A549 treated with CpdA at 1 μM for 4 hours (cell line): ENCODE measurements around the gene TRPM2. TPM values are rescaled to one million over a fixed set of nuclear protein-coding genes. Genes with fewer than 3 reads are reported as not detected.

Experiments
- total RNA-seq: library from RNA; stranded (reverse); fragments of 200-300 nt; extraction: Qiagen RNA extraction; gene quantifications from 5 replicates; pipeline ENCODE4 v1.2.3, GENCODE V29; 2022; ENCODE audit warnings: low read depth

The TRPM2 gene
- total RNA-seq = 6.7 to 10.2 TPM (median 8.8 TPM) in 5 replicates

DNA sequence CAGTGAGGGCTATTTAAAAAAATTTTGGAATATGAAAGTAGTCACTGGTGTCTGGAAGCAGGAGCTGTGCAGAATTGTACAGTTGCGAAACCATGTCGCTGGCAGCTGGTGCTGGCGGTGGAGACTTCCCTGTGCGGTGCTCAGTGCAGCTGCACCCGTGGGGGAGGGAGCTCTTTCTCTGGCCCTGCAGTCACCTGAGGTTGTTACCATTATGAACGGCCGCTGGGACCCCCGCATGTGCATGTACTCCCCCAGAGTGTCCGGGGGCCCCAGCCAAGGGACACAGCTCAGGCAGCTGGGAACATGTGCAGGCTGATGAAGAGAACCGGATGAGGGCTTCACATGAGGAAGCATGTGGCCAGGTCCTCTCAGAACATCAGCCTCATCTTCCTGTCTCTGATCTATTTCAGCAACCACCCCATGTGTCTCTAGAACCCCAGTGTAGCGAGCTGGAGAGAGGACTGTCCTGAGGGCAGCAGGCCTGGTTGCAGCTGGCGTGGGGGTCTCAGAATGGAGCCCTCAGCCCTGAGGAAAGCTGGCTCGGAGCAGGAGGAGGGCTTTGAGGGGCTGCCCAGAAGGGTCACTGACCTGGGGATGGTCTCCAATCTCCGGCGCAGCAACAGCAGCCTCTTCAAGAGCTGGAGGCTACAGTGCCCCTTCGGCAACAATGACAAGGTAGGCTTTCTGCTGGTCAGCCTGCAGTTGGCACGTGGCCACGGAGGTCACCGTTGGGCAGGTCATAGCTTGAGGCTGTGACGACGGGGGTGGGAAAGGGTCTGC lies at the start of gene TRPM2:
TRPM2 (plus strand) TSS at position 431 of the 780 bp plus-strand sequence; CDS start at position 511, 80 bp downstream.

DNA sequence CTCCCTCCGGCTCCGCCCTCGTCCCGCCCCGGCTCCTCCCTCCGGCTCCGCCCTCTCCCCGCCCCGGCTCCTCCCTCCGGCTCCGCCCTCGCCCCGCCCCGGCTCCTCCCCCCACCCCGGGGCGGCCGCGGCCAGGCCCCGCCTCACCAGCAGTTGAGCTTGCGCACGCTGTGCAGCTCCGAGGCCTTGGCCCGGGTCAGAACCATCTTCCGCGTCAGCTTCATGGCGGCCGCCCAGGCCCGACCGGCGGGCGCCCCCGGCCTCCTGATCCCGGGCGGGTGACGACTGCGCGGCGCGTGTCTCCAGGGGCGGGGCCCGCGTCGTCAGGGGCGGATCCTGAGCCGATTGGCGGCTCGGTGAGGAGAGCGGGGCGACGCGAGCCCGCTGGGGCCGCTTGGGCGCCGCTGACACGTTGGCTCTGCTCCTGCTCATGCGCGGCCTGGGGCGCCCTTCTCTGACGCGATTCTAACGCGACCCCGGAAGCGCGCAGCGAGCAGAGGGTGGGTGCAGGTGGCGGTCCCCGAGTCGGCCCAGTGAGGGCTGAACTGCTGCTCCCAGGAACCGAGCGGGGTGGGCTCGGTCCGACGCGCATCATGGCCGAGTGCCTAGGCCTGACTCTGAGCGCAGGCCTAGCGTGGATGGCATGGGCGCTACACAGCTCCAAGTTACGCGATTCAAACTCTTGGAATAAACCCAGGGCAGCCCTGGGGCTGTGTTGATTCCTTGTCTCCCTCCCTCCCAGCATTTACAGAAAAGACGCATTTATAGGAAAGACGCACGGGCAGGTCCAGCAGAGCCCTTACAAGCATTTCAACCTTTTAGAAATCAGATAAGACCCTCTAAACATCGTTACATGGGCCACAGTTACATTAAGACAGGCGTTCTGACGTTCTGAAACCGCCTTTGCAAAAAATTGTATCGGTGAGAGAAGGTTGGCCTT lies 14.2 kb upstream of the TRPM2 start, which contains the start of gene CFAP410:
CFAP410 (minus strand) TSS at position 420 of the 940 bp plus-strand sequence; CDS start at position 224, 196 bp downstream.

DNA sequence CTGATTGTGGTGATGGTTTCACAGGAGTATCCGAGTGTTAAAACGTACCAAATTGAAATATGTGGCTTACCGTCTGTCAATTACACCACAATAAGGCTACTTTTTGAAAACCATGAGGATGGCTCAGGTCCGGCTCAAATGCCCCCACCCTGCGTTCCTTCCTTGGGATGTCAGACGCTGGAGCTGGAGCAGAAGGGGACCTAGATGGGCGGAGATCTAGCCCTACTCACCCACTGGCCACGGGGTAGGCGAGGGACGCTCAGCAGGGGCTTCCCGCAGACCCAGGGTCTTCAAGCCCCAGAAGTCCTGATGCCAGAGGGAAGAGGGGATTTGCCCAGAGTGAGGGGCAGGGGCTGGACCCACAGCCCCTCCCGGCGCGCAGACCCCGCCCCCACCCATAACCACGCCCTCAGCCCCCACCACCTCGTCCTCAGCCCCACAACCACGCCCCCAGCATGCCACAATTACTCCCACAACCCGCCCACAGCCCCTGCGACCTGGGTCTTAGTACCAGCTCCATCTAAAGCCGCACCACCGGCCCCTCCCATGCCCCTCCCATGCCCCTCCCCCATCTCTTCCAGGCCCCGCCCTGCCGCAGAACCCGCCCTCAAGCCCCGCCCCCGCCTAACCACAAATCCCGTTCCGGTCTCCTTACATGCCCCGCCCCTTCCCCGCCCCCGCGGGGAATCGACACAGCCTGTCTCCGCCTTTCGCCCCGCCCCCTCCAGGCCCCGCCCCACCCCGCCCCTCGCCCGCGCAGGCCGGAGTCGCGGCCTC lies 101.5 kb downstream of the TRPM2 start, which contains the start of gene LRRC3:
LRRC3 (plus strand) TSS at position 764 of the 777 bp plus-strand sequence. CDS start 1,135 bp downstream, outside the sequence.

Other genes starting within 250 kb of the TRPM2 start
- gene PWP2, start 246.2 kb upstream of the TRPM2 start, total RNA-seq = 1.0 to 4.8 TPM (median 2.1 TPM) in 5 replicates
- 0.98 to 5.7 TPM (median 3.3 TPM) in 5 replicates for gene GATD3, start 219.9 kb upstream of the TRPM2 start, total RNA-seq
- gene ICOSLG, start 112.7 kb upstream of the TRPM2 start, total RNA-seq = 1.8 to 2.9 TPM (median 2.4 TPM) in 5 replicates
- gene DNMT3L, start 91.7 kb upstream of the TRPM2 start, total RNA-seq = 0.03 TPM in 1 of 5 replicates, not detected in the others
- gene AIRE, start 67.7 kb upstream of the TRPM2 start, total RNA-seq = not detected in 5 replicates
- gene PFKL, start 53.6 kb upstream of the TRPM2 start, total RNA-seq = 43.7 to 94.3 TPM (median 50.0 TPM) in 5 replicates
- gene CFAP410, start 14.2 kb upstream of the TRPM2 start, total RNA-seq = 5.0 to 9.4 TPM (median 7.8 TPM) in 5 replicates
- gene LRRC3, start 101.9 kb downstream of the TRPM2 start, total RNA-seq = 0.98 to 2.0 TPM (median 1.7 TPM) in 5 replicates
- gene KRTAP10-1, start 186.6 kb downstream of the TRPM2 start, total RNA-seq = not detected in 5 replicates
- gene KRTAP10-2, start 197.9 kb downstream of the TRPM2 start, total RNA-seq = not detected in 5 replicates
- not detected in 5 replicates for gene KRTAP10-3, start 205.2 kb downstream of the TRPM2 start, total RNA-seq
- not detected in 5 replicates for gene KRTAP10-4, start 220.1 kb downstream of the TRPM2 start, total RNA-seq
- gene KRTAP10-5, start 227.0 kb downstream of the TRPM2 start, total RNA-seq = not detected in 5 replicates
- gene KRTAP10-6, start 238.9 kb downstream of the TRPM2 start, total RNA-seq = not detected in 5 replicates
- not detected in 5 replicates for gene KRTAP10-7, start 247.0 kb downstream of the TRPM2 start, total RNA-seq